Measurements from ENCODE around the gene NEURL1B.

- TF ChIP-seq POLR2A (IDR thresholded peaks at IDR 0.05): no peak
- TF ChIP-seq, protein P1, sequence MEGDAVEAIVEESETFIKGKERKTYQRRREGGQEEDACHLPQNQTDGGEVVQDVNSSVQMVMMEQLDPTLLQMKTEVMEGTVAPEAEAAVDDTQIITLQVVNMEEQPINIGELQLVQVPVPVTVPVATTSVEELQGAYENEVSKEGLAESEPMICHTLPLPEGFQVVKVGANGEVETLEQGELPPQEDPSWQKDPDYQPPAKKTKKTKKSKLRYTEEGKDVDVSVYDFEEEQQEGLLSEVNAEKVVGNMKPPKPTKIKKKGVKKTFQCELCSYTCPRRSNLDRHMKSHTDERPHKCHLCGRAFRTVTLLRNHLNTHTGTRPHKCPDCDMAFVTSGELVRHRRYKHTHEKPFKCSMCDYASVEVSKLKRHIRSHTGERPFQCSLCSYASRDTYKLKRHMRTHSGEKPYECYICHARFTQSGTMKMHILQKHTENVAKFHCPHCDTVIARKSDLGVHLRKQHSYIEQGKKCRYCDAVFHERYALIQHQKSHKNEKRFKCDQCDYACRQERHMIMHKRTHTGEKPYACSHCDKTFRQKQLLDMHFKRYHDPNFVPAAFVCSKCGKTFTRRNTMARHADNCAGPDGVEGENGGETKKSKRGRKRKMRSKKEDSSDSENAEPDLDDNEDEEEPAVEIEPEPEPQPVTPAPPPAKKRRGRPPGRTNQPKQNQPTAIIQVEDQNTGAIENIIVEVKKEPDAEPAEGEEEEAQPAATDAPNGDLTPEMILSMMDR (IDR thresholded peaks at IDR 0.05 in 8 of 11, conservative IDR thresholded peaks at IDR 0.05 in 3 of 11): no peak
Measured at GRCh38 chr5:172645271-172646055, 4.4 kb downstream of the NEURL1B start.

Measured in spleen (tissue), 7 donors.